ENCODE data around the gene ECHDC3.

ECHDC3 gene

GRCh38 chr10:11742009-11742778, at the start of gene ECHDC3:
TSS of gene ECHDC3 (plus strand) at chr10:11742382. CDS start at chr10:11742577, 195 bp downstream.
- H3K27me3 Mint-ChIP-seq (ENCODE audit: low read depth, poor library complexity) = peaks cover 24% of the 10 kb centered on the region
- peak within 1 kb of the TSS; percentile 65 for H3K4me3 Mint-ChIP-seq
- H3K27ac Mint-ChIP-seq = no peak within 1 kb of the TSS
- H3K9me3 Mint-ChIP-seq = peaks cover 49% of the 10 kb centered on the region
- peak; percentile 35 for DNase-seq
- peaks cover 36% of the 10 kb centered on the region for H3K4me1 Mint-ChIP-seq
- H3K36me3 Mint-ChIP-seq (ENCODE audit: low read depth) = peaks cover 45% of the 10 kb centered on the region
- TF ChIP-seq CTCF (IDR thresholded peaks at IDR 0.05) = no peak

GRCh38 chr10:11693376-11693775, 48.8 kb upstream of the ECHDC3 start:
- no peak for DNase-seq
- Mint-ChIP-seq H3K9me3 (no peaks in the 10 kb centered on the region), H3K36me3 (ENCODE audit: low read depth) (no peaks in the 10 kb centered on the region), H3K27ac (no peak overlapping the region), H3K4me3 (no peak overlapping the region), H3K27me3 (ENCODE audit: low read depth, poor library complexity) (peaks cover 29% of the 10 kb centered on the region), H3K4me1 (peaks cover 38% of the 10 kb centered on the region)
- no peak for TF ChIP-seq CTCF (IDR thresholded peaks at IDR 0.05)

DNA sequence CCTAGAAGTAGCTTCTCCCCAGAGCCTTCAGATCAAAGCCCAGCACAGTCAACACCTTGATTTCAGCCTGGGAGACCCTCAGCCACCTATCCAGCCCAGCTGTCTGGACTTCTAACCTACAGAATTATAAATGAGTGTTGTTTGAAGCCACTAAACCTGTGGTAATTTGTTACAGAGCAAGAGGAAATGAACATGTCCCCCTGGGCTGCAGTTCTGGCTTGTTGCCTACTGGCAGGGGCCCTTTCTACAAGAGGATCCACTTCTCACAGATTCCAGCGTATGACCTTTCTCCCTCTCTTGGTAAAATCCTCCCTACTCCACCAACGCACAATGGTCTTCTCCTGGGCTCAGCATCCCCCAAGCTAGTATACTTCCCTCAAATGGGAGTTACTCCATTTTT, 46.4 kb upstream of the ECHDC3 start:
- Mint-ChIP-seq H3K36me3 (ENCODE audit: low read depth) (no peaks in the 10 kb centered on the region), H3K27ac (peak overlapping the region; percentile 29), H3K9me3 (no peaks in the 10 kb centered on the region), H3K4me3 (no peak overlapping the region), H3K4me1 (peaks cover 39% of the 10 kb centered on the region), H3K27me3 (ENCODE audit: low read depth, poor library complexity) (peaks cover 29% of the 10 kb centered on the region)
- DNase-seq = no peak
- TF ChIP-seq CTCF (IDR thresholded peaks at IDR 0.05) = no peak

DNA sequence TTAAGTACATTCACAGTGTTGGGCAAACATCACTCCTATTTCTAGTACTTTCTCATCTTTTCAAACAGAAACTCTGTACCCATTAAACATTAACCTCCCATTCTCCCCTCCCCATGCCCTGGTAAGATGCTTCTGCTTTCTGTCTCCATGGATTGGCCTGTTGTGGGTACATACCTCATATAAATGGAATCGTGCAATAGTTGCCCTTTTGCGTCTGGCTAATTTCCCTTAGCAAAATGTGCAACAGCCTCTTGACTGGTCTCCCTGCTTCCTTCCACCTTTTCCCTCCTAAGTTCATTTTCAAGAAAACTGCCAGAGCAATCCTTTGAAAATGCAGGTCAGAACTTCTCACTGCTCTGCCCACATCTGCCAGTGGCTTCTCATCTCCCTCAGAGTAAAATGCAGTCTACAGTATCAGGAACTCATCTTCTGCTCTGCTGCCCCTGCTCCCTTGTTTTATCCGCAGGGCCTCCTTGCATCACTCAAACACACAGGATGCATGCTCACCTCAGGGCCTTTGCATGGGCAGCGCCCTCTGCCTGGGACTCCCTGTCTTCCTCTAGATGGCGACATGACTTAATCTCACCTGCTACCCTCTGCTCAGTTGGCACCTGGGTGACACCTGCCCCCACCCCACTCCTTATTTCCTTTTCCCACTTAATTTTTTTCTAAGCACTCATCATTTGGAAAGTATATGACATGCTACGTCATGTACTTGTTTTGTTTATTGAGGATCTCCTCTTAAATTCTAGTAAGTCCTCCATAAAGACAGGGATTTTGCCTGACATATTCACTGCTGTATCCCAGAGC, 44.3 kb upstream of the ECHDC3 start:
- no peaks in the 10 kb centered on the region for H3K36me3 Mint-ChIP-seq (ENCODE audit: low read depth)
- H3K27ac Mint-ChIP-seq = no peak overlapping the region
- DNase-seq = no peak
- peaks cover 54% of the 10 kb centered on the region for H3K4me1 Mint-ChIP-seq
- no peaks in the 10 kb centered on the region for H3K9me3 Mint-ChIP-seq
- H3K27me3 Mint-ChIP-seq (ENCODE audit: low read depth, poor library complexity) = peaks cover 29% of the 10 kb centered on the region
- TF ChIP-seq CTCF (IDR thresholded peaks at IDR 0.05) = no peak
- H3K4me3 Mint-ChIP-seq = no peak overlapping the region

GRCh38 chr10:11698691-11699549, 43.3 kb upstream of the ECHDC3 start:
- Mint-ChIP-seq H3K4me1 (peaks cover 62% of the 10 kb centered on the region), H3K27ac (peak overlapping the region; percentile 6), H3K4me3 (no peak overlapping the region), H3K27me3 (ENCODE audit: low read depth, poor library complexity) (peaks cover 28% of the 10 kb centered on the region), H3K9me3 (no peaks in the 10 kb centered on the region), H3K36me3 (ENCODE audit: low read depth) (no peaks in the 10 kb centered on the region)
- DNase-seq = no peak
- no peak for TF ChIP-seq CTCF (IDR thresholded peaks at IDR 0.05)

All from nephron progenitor cell (in vitro differentiated cells).